HG03565 (cell line): ENCODE measurements around the gene OR6C6.
"Not testable (repeated sequence)": the region's sequence is repeated elsewhere in the genome, so short reads cannot be mapped to it uniquely, and the experiment has no call there.

Source experiments
- ATAC-seq: cut with Tn5 transposase; IDR thresholded peaks from one replicate; pipeline ENCODE4 v1.9.1; 2021; ENCODE audit warnings: mild to moderate bottlenecking, moderate library complexity; ENCODE audit not compliant: unreplicated experiment

Gene OR6C6

DNA sequence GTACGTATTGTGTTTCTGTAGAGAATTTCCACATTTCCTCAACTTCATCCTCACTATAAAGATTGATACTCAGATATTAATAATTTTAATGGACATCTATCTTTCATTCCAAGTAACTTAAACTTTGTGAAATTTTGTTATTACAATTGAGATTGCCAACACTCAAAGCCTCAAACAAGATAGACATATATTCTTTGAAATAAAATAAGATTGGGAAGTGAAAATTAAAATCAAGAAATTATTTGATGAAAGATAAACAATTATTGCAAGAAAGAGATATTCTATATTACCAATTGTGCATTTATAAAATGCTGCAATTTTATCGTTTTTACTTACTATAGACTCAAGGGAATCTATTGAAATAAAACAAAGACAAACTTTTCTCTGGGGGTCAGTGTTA, at the start of gene OR6C6:
TSS of gene OR6C6 (minus strand) at position 101 of the 400 bp plus-strand sequence. CDS start 1,337 bp downstream, outside the sequence.
- ATAC-seq = no peak

DNA sequence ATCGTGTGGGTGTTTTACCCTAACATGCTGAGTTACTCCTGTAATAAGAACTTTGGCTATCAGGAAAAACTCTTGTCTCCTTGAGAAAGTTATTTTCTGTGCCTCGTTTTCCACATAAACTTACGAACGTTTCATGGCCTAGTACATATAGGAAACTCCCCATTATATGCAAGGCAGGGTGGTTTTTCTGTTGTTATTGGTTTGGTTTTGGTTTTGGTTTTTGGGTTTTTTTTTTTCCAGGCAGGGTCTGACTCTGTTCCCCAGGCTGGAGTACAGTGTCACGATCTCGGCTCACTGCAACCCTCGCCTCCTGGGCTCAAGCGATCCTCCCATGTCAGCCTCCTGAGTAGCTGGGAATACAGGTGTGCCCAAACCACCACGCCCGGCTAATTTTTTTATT, 39.6 kb upstream of the OR6C6 start:
- no peak for ATAC-seq

DNA sequence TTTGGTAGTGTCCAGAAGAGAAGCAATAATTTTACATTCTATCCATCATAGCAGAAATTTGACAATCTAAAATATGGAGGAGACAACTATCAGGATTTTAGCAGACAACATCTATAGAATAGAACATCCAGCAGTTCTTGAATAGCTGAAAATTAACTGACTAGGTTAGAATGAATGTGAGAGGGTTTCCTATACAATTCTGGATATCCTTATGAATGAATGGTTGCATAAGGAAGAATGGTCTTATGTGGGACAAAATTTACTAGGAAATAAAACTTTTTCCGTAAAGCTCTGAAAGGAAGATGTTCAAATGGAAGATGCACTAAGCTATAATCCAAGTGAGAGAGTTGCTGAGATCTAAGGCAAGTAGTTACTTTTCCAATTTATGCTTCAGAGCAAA, 34.1 kb upstream of the OR6C6 start, which contains the start of gene OR6C3:
TSS of gene OR6C3 (plus strand) at position 301 of the 400 bp plus-strand sequence. CDS start 955 bp downstream, outside the sequence.
- ATAC-seq = no peak

DNA sequence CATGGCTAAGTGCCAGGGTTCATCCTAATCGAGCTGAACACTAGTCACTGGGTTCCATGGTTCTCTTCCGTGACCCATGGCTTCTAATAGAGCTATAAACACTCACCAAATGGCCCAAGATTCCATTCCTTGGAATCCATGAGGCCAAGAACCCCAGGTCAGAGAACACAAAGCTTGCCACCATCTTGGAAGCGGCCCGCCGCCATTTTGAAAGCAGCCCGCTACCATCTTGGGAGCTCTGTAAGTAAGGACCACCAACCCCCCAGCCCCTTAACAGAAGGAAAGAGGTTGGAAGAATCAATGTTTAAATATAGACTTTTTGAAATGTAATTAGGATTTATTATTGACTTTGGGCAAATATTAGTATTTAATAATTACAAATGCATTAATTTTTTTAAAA, 29.4 kb upstream of the OR6C6 start:
- ATAC-seq = not testable (repeated sequence)

DNA sequence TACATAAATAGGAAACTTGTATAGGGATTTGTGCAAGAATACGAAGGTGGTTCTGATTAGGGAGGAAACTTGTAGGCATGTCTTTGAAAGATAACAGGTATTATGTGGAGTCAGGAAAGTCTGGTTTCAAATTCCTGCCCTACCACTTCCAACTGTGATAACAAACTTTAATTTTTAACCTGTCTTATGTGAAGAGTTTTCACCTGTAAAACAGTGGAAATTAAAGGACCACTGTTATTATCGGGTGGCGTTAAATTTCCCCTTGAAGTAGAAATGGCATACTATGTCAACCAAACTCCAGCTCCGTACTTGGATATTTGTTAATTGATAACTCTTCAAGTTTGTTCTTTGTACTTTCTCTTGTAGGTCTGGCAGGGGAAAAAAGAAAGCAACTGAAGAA, 23.8 kb upstream of the OR6C6 start:
- ATAC-seq = no peak

DNA sequence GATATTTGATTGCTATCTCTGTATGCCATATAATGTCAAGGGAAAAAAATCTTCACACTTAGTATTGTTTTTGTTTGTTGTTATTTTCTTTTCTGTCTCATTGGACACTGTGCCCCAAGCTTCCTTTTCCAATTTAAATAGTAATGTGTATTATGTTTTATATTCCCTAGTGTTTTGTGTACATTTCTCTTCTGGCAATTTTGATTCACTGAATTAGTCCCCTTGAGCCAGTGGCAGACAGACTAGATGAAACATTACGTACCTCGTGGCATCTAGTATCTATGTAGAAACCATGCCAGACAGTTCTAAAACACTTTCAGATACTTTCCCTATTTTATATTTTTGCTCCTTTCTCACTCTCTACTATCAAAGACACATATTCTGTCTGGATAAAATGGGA, 17.7 kb upstream of the OR6C6 start, which contains the start of gene OR6C1:
TSS of gene OR6C1 (plus strand) at position 301 of the 400 bp plus-strand sequence. CDS start 6,257 bp downstream, outside the sequence.
- no peak for ATAC-seq

DNA sequence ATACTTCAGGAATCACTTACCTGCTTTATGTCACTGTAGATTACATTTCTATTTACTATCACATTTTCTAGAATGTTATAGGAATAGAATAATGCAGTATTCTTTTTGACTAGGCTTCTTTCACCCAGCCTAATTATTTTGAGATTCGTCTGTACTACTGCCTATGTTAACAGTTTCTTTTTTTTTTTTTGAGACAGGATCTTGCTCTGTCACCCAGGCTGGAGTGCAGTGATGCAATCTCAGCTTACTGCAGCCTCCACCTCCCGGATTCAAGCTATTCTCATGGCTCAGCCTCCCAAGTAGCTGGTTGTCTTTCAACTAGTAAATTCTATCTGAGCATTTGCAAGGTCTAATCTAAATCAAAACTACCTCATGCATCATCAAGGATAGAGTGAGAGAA, 6.4 kb downstream of the OR6C6 start:
- no peak for ATAC-seq

DNA sequence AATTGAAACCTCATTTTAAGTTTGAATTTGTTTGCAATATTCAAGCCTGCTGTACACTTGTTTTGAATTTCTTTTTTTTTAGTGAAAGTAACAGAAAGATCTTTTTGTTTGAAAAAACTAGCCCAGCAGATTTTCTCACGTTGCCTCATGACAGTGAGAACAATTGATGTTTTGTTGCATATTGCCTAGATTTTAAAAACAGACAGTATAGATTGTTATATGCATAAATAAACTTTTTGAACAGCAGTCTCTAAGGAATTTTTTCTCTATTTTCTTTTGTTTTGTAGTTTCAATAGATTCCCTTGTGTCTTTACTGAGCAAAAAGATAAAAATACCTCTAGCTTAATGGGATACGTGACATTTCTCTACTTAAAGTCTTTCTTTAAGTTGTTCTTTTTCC, 15.4 kb downstream of the OR6C6 start:
- no peak for ATAC-seq

DNA sequence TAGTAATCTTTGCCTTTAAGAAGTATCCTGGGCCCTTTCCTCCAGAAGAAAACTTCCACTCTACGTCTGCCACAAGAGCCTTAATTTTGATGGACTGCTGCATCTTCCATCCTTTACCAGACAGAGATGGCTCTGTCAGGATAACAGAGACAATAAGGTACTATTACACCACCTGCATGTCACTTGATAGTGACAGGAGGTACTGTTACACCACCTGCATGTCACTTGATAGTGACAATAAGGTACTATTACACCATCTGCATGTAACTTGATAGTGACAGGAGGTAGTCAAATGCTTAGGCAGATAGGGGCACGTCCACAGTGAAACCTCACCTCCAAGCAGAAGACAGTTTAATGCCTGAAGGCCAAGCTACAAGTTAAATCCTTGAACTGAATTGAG, 38.1 kb downstream of the OR6C6 start:
- ATAC-seq = no peak

DNA sequence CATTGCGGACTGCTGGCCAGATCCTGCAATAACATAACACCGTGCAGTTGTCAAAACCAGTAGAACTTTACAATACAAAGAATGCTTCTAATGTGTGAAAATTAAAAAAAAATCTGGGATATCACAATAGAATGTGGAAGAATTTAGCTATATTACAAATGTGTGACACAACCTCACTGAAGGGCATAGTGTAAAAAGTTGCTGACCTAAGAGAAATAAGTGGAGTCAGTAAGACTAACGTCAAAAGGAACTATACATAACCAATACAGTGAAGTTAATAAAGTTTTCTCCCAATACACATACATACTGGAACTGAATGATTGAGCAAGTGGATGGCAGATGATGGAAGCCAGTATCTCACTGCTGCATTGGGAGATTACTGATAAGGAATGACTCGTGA, 39.5 kb downstream of the OR6C6 start:
- no peak for ATAC-seq

DNA sequence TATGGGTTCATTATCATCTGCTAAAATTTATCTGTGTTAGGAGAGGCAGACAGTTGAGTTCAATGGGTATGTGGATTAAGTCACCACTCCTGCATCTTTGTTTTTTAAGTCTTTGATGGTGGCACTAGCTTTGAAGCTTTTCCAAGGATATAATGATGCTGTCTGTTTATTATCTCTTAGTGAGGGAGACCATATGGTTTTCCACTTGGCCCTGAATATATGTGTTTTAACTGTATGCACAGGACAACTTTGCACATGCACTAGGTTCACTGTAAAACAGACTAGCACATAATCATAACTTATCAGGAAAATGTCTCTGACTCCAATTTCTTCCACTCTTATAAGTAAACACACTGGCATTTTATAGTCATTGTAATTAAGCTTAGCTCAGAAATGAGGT, 43.1 kb downstream of the OR6C6 start:
- no peak for ATAC-seq

DNA sequence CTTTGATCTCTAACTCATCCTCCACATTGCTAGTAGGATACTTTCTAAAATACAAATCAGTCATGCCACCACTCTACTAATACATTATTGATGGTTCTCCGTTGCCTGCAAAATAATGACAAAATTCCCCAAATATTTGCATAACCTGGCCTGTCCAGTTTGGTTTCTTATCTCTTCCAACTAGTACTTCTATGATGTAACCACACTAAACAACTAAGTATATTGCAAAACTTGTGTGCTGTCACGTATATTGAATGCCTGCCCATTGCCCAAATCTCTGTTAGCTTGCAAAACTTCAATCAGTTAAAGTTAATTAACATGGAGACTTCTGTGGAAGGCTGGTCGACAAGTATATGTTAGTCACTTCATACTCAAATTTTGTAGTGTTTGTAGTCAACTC, 45.4 kb downstream of the OR6C6 start:
- ATAC-seq = no peak

DNA sequence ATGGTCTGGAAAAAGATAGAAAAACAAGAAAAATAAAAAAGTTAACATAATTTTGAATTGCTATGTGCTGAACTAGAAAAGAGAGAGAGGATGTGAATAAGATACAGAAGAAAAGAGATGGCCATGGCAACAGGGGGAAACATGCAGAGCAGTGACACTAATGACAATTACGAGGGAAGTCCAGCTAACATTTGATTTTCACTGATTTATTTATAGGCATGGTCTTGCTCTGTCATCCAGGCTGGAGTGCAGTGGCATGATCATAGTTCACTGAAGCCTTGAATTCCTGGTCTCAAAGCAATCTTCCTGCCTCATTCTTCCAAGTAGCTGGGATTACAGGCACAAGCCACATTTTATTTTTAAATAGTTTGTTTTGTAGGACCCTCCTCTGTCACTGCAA, 50.2 kb downstream of the OR6C6 start:
- ATAC-seq = no peak

DNA sequence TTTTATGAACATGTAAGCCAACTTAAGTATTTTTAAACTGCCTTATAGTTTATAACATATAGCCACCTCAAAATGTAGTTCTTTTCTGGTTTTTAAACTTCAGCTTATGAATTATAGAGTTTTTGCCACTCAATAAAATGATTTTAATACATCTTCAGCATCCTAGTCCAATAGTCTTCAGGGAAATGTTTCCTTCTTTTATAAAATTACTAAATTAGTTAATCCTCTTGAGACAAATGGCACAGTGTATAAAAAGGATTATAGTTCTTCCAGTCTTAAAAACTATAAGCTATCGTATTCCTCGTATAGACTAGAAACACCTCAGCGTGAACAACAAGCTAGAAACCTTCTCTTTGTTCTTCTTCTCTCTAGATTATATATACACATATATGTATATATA, 52.1 kb downstream of the OR6C6 start, which contains the start of gene OR6C74:
TSS of gene OR6C74 (plus strand) at position 301 of the 400 bp plus-strand sequence. CDS start 2,679 bp downstream, outside the sequence.
- no peak for ATAC-seq
